ENCODE results near the gene PAPPA. TPM values are rescaled to one million over a fixed set of nuclear protein-coding genes. Genes with fewer than 3 reads are reported as not detected.

PAPPA gene
- total RNA-seq, 3 donors from 2014 or later (not counting 1 experiment from before 2014, with no cell fraction given), result not detected

DNA sequence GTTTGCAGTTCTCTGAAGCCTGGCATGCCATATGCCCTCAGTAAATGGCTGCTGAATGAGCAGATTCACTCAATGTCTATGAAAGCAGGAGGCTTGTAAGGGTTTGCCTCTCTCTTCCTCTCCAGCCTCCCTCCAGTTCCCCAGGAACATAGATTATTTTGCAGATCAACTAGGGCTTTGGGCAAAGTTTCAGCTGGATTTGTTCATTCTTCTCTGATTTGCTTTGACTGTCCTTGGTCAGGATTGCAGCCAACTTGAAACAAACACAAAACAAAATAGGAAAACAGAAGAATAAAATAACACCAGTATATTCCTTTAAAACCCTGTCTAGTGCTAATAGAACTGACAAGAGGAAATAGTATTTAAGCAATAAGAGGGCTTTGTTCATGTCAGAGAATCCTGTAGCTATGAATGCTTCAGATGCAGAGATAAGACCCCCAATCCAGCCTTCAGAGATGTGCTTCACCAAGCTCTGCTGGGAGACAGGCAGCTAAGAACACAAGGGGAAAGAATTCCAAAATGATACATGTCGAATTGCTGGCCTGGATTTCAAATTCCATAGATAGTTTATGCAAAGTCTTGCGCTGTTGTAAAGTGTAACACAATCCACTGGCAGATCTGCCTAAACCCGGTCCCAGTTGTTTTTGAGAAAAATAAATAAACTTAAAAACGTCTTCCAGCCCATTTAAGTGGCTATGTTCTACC is 174.3 kb downstream of the PAPPA start:
- Histone ChIP-seq H3K4me3 (ENCODE audit: low read length) (no peak overlapping the region), H3K36me3 (ENCODE audit: control insufficient read depth, insufficient read depth, low read length) (no peaks in the 10 kb centered on the region), H3K27ac (ENCODE audit: low read length) (no peak overlapping the region), H3K27me3 (ENCODE audit: control insufficient read depth, insufficient read depth, low read length) (no peaks in the 10 kb centered on the region), H3K4me1 (ENCODE audit: control insufficient read depth, insufficient read depth, low read length) (no peaks in the 10 kb centered on the region), H3K9me3 (ENCODE audit: control insufficient read depth, insufficient read depth, low read length) (no peaks in the 10 kb centered on the region)
- TF ChIP-seq, protein P1, sequence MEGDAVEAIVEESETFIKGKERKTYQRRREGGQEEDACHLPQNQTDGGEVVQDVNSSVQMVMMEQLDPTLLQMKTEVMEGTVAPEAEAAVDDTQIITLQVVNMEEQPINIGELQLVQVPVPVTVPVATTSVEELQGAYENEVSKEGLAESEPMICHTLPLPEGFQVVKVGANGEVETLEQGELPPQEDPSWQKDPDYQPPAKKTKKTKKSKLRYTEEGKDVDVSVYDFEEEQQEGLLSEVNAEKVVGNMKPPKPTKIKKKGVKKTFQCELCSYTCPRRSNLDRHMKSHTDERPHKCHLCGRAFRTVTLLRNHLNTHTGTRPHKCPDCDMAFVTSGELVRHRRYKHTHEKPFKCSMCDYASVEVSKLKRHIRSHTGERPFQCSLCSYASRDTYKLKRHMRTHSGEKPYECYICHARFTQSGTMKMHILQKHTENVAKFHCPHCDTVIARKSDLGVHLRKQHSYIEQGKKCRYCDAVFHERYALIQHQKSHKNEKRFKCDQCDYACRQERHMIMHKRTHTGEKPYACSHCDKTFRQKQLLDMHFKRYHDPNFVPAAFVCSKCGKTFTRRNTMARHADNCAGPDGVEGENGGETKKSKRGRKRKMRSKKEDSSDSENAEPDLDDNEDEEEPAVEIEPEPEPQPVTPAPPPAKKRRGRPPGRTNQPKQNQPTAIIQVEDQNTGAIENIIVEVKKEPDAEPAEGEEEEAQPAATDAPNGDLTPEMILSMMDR (IDR thresholded peaks at IDR 0.05), result no peak
- Mint-ChIP-seq H3K27me3 (ENCODE audit: low read depth in 2 of 2) (no peaks in the 10 kb centered on the region), H3K4me3 (no peak overlapping the region), H3K36me3 (no peaks in the 10 kb centered on the region), H3K27ac (no peak overlapping the region), H3K9me3 (peaks cover 5 to 10% of the 10 kb centered on the region in 2 donors), H3K4me1 (no peaks in the 10 kb centered on the region)
- no peak for ATAC-seq
- no peak for DNase-seq
- intact Hi-C loops (cut with micrococcal nuclease), result no loop called here
- WGBS (ENCODE audit: insufficient coverage), result 62% methylated on average over 4 of the region's 4 CpGs

DNA sequence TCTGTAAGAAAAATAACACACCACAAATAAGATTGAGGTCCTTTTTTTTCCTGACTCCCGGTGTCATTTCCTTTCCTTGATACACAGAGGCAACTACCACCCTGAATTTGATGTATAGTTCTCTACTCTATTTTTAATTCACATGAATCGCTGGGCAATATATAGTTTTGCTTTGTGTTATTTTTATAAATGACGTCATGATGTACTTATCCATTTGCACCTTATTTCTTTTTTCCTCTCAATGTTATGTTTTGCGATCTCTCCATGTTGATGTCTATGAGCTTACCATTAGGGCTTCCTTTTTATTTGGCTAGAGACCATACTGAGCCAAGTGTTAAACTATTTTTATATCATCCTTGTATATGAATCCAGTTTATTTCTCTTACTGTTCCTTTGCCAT is 175.9 kb downstream of the PAPPA start:
- Mint-ChIP-seq H3K9me3 (peaks cover 5 to 10% of the 10 kb centered on the region in 2 donors), H3K4me3 (no peak overlapping the region), H3K4me1 (no peaks in the 10 kb centered on the region), H3K27me3 (ENCODE audit: low read depth in 2 of 2) (no peaks in the 10 kb centered on the region), H3K36me3 (no peaks in the 10 kb centered on the region), H3K27ac (no peak overlapping the region)
- H3K27ac ChIP-seq (ENCODE audit: low read length), result no peak overlapping the region
- no peaks in the 10 kb centered on the region for H3K27me3 ChIP-seq (ENCODE audit: control insufficient read depth, insufficient read depth, low read length)
- no peak overlapping the region for H3K4me3 ChIP-seq (ENCODE audit: low read length)
- TF ChIP-seq, protein P1 (IDR thresholded peaks at IDR 0.05), result no peak
- DNase-seq (no peak), ATAC-seq (no peak)
- intact Hi-C loops (cut with micrococcal nuclease), result no loop called here
- H3K4me1 ChIP-seq (ENCODE audit: control insufficient read depth, insufficient read depth, low read length), result no peaks in the 10 kb centered on the region
- H3K9me3 ChIP-seq (ENCODE audit: control insufficient read depth, insufficient read depth, low read length), result no peaks in the 10 kb centered on the region
- H3K36me3 ChIP-seq (ENCODE audit: control insufficient read depth, insufficient read depth, low read length), result no peaks in the 10 kb centered on the region
- WGBS (ENCODE audit: insufficient coverage), result 90% methylated on average over 2 of the region's 4 CpGs

DNA sequence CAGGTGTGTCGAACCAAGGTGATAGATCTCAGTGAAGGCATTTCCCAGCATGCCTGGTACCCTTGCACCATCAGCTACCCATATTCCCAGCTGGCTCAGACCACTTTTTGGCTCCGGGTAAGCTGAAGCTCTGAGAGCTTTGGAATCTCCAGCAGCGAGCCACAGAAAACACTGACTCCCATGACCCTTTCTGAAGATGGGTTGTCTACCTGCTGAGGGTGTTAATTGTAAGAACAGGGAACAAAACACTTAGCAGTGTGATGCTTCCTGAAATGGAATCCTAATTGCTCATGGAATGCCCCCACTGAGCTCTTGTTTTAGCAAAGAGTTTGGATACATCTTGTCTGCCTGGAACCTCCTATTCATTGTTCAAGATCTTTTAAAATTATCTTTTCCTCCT is 177.7 kb downstream of the PAPPA start:
- peaks cover 5 to 10% of the 10 kb centered on the region in 2 donors for H3K9me3 Mint-ChIP-seq
- H3K27ac ChIP-seq (ENCODE audit: low read length), result no peak overlapping the region

More for the DNA sequence above, 177.7 kb downstream of the PAPPA start:
- no peak overlapping the region for H3K4me3 ChIP-seq (ENCODE audit: low read length)
- no peaks in the 10 kb centered on the region for H3K36me3 ChIP-seq (ENCODE audit: control insufficient read depth, insufficient read depth, low read length)
- Mint-ChIP-seq H3K4me3 (no peak overlapping the region), H3K27ac (no peak overlapping the region), H3K4me1 (no peaks in the 10 kb centered on the region), H3K27me3 (ENCODE audit: low read depth in 2 of 2) (no peaks in the 10 kb centered on the region), H3K36me3 (no peaks in the 10 kb centered on the region)
- DNase-seq, result no peak
- TF ChIP-seq, protein P1 (IDR thresholded peaks at IDR 0.05), result no peak
- intact Hi-C loops (cut with micrococcal nuclease), result no loop called here
- no peak for ATAC-seq
- no peaks in the 10 kb centered on the region for H3K27me3 ChIP-seq (ENCODE audit: control insufficient read depth, insufficient read depth, low read length)
- no peaks in the 10 kb centered on the region for H3K4me1 ChIP-seq (ENCODE audit: control insufficient read depth, insufficient read depth, low read length)
- 68% methylated on average over 3 of the region's 3 CpGs for WGBS (ENCODE audit: insufficient coverage)
- no peaks in the 10 kb centered on the region for H3K9me3 ChIP-seq (ENCODE audit: control insufficient read depth, insufficient read depth, low read length)
